K562 (cell line): Measurements from ENCODE around the gene PIGQ. TPM values are rescaled to one million over a fixed set of nuclear protein-coding genes. Genes with fewer than 3 reads are reported as not detected.

Experiments used
- ATAC-seq: fragments of 200-7000 bp; cut with Tn5 transposase; 3 replicates; pipeline ENCODE4 v1.9.1; 2020; ENCODE audit warnings: moderate library complexity
- BruUV-seq: library from RNA; stranded (reverse); fragments of 400-500 nt; replicated peaks from 2 replicates; lab custom pipeline; 2021; lab: Mats Ljungman, UMichigan
- CTCF ChIA-PET: fragments of 300-600 bp; formaldehyde crosslinking; extraction: SDS; loops from one replicate; lab custom pipeline; 2021; ENCODE audit warnings: low intra/inter-chr PET ratio; lab: Yijun Ruan, JAX
- POLR2A ChIA-PET: fragments of 300-600, 350-650 bp; sonication (Branson Sonifier 250); formaldehyde crosslinking; extraction: SDS; loops from one replicate; lab custom pipeline; 2021; ENCODE audit warnings: antibody characterized with exemption, inconsistent platforms; lab: Yijun Ruan, JAX
- DNase-seq, 4 experiments: peaks; one replicate each; pipeline versions ENCODE4 v3.0.0 to v3.0.0-alpha.2; 2011 to 2018; ENCODE audit warnings: low spot score in 3 of 4, mixed read lengths in 3 of 4; ENCODE audit errors: extremely low read depth in 1 of 4
- FAIRE-seq: peaks from 2 replicates; lab custom pipeline; 2011; peaks lifted over from hg19 to GRCh38; lab: Jason Lieb, UNC
- H2AFZ ChIP-seq: 2 replicates; pipeline ENCODE4 v1.6.0; 2011; ENCODE audit warnings: low read depth, low read length, control low read depth, inconsistent platforms
- H3K27ac ChIP-seq: fragments of 200-600 bp; 3 replicates; pipeline ENCODE4 v1.8.0; 2011; ENCODE audit warnings: low read depth, mild to moderate bottlenecking, control low read depth, inconsistent platforms, low read length, moderate library complexity, mixed read lengths; ENCODE audit errors: extremely low read depth
- H3K27me3 ChIP-seq, 2 experiments: fragments of 300-600 bp in 1 of 2; 2 replicates in 1 of 2; 3 replicates in 1 of 2; pipeline versions ENCODE4 v1.6.0 to v1.8.0; 2011; ENCODE audit warnings: inconsistent platforms in 2 of 2, low read length in 2 of 2, mild to moderate bottlenecking in 1 of 2, mixed read lengths in 1 of 2, moderate library complexity in 1 of 2; ENCODE audit not compliant: control insufficient read depth in 2 of 2, insufficient read depth in 2 of 2
- H3K36me3 ChIP-seq: fragments of 300-600 bp; 3 replicates; pipeline ENCODE4 v1.8.0; 2011; ENCODE audit warnings: mild to moderate bottlenecking, low read length, inconsistent platforms; ENCODE audit not compliant: control insufficient read depth, insufficient read depth
- H3K4me1 ChIP-seq, 2 experiments: fragments of 200-600 bp in 1 of 2; replicated peaks in 1 of 2; 2 replicates in 1 of 2; 3 replicates in 1 of 2; pipeline versions ENCODE4 v1.5.1 to v1.8.0; 2011; ENCODE audit warnings: inconsistent platforms in 2 of 2, low read length in 2 of 2, mild to moderate bottlenecking in 1 of 2, mixed read lengths in 1 of 2, moderate library complexity in 1 of 2; ENCODE audit not compliant: control insufficient read depth in 2 of 2, insufficient read depth in 2 of 2
- H3K4me2 ChIP-seq: 2 replicates; pipeline ENCODE4 v1.6.1; 2011; ENCODE audit warnings: low read length, control low read depth, inconsistent platforms, mixed read lengths; ENCODE audit not compliant: insufficient read depth
- H3K4me3 ChIP-seq: fragments of 200-600 bp; sonication (generic), shearing (Covaris generic); 2 replicates; pipeline ENCODE4 v1.5.1; 2016; ENCODE audit warnings: control low read depth, inconsistent platforms
- H3K79me2 ChIP-seq: fragments of 200-600 bp; 3 replicates; pipeline ENCODE4 v1.8.0; 2011; ENCODE audit warnings: low read length, inconsistent platforms; ENCODE audit not compliant: control insufficient read depth, insufficient read depth
- H3K9ac ChIP-seq, 2 experiments: 2 replicates each; pipeline versions ENCODE4 v1.6.0 to v1.6.1; 2011; ENCODE audit warnings: low read depth in 2 of 2, low read length in 2 of 2, control low read depth in 1 of 2, inconsistent platforms in 1 of 2, mild to moderate bottlenecking in 1 of 2, mixed read lengths in 1 of 2; ENCODE audit not compliant: insufficient read depth in 1 of 2
- H3K9me1 ChIP-seq: one replicate; pipeline ENCODE4 v1.6.0; 2011; ENCODE audit warnings: inconsistent platforms, mild to moderate bottlenecking, low read length, moderate library complexity; ENCODE audit not compliant: control insufficient read depth, insufficient read depth
- H3K9me3 ChIP-seq: replicated peaks from 2 replicates; pipeline ENCODE4 v1.5.1; 2011; ENCODE audit warnings: low read depth, low read length, inconsistent platforms; ENCODE audit not compliant: control insufficient read depth, insufficient read depth
- H4K20me1 ChIP-seq: replicated peaks from 2 replicates; pipeline ENCODE4 v1.6.1; 2011; ENCODE audit warnings: low read length, inconsistent platforms, mixed read lengths; ENCODE audit not compliant: control insufficient read depth, insufficient read depth
- CBX3 ChIP-seq, 2 experiments: IDR thresholded peaks; 1 replicate in 1 of 2; 2 replicates in 1 of 2; pipeline ENCODE4 v1.6.1; 2012; ENCODE audit warnings: inconsistent platforms in 2 of 2, low read length in 2 of 2, borderline replicate concordance in 1 of 2, control low read depth in 1 of 2
- HDGF ChIP-seq: fragments of 450-650 bp; IDR thresholded peaks from 2 replicates; pipeline ENCODE4 v1.6.1; 2016
- MTA3 ChIP-seq: fragments of 450-650 bp; formaldehyde crosslinking; IDR thresholded peaks from 2 replicates; pipeline ENCODE4 v1.6.1; 2017; ENCODE audit warnings: mild to moderate bottlenecking, borderline replicate concordance
- POLR2G ChIP-seq: fragments of 200-400 bp; formaldehyde crosslinking; IDR thresholded peaks from 2 replicates; pipeline ENCODE4 v1.6.1; 2017; ENCODE audit warnings: low read depth, mild to moderate bottlenecking, antibody characterized with exemption, low read length, moderate library complexity
- RUNX1 ChIP-seq: sonication (generic); IDR thresholded peaks from 2 replicates; pipeline ENCODE4 v1.6.1; 2016; ENCODE audit warnings: antibody characterized with exemption, low read depth
- ZNF197 ChIP-seq: fragments of 200-800 bp; sonication (Bioruptor generic); IDR thresholded peaks from 2 replicates; pipeline ENCODE4 v1.6.1; 2016; ENCODE audit warnings: low read depth, missing genetic modification characterization, missing compliant biosample characterization
- WGBS: fragments of 100-300 bp; shearing (Covaris generic); methylation state at CpG from one replicate; pipeline ENCODE4 v1.1.6; 2016; ENCODE audit warnings: low coverage, mixed read lengths; ENCODE audit not compliant: insufficient coverage; ENCODE audit errors: missing lambda C conversion rate; 5-methylcytosine and 5-hydroxymethylcytosine counted together
- in situ Hi-C: fragments of 300-500 bp; cut with MboI; formaldehyde crosslinking; loops from 4 replicates; pipeline ENCODE4 v1.15.0; 2018; ENCODE audit warnings: inconsistent platforms, mixed read lengths
- intact Hi-C: fragments of 100-400 bp; cut with micrococcal nuclease; formaldehyde crosslinking; loops from 2 replicates; pipeline ENCODE4 v1.14.2; 2022
- polyA plus RNA-seq, 8 experiments: library from polyadenylated mRNA; depleted of rRNA in 4 of 8; stranded (reverse) in 5 of 8; unstranded in 3 of 8; fragments of >200 nt; fragmentation: Nextera tagmentation in 2 of 8; fragmentation: Illumina TruSeq in 1 of 8; extraction: Ambion mirVana in 2 of 8; extraction: Trizol in 1 of 8; gene quantifications; 2 replicates each; pipeline versions ENCODE4 v1.2.1 to v1.2.3, GENCODE V29; 2011 to 2014; ENCODE audit warnings: inconsistent platforms in 1 of 8, missing spikeins in 1 of 8
- total RNA-seq, 7 experiments: library from RNA; depleted of rRNA in 6 of 7; stranded (reverse); fragments of >200 nt in 6 of 7; fragmentation: Illumina TruSeq in 2 of 7; extraction: Trizol in 2 of 7; gene quantifications; 2 replicates each; pipeline versions ENCODE4 v1.2.1 to v1.2.3, GENCODE V29; 2011 to 2021; ENCODE audit warnings: low replicate concordance in 1 of 7

The PIGQ gene
- total and polyA plus RNA-seq, 9 of the 15 experiments (the other 6 are each of a cell fraction or from before 2014, with no cell fraction given): 0.20 to 49.6 (median 11.7) TPM

GRCh38 chr16:534135-534534 is 35.6 kb upstream of the PIGQ start (continued):
- TF ChIP-seq MTA3: no peak
- no peak for TF ChIP-seq HDGF

- H3K9me3 ChIP-seq: no peaks in the 10 kb centered on the region
- no peak overlapping the region for H3K4me2 ChIP-seq
- peak; percentile 48 for TF ChIP-seq POLR2G
- no peak for TF ChIP-seq RUNX1
- no peak for TF ChIP-seq ZNF197 (CRISPR knock-in tag)
- TF ChIP-seq CBX3 (IDR thresholded peaks at IDR 0.05; ENCODE audit: borderline replicate concordance in 1 of 2, low read length in 2 of 2): no peak
- no peaks in the 10 kb centered on the region for H3K27me3 ChIP-seq
- ChIA-PET POLR2A (interaction anchor here (1.0 kb wide), 1 partner anchor 8 kb away, joined by 3 read pairs; no protein-coding TSS in a partner anchor), CTCF (no interaction called here)
- peaks cover 2 to 80% of the 10 kb centered on the region in 2 experiments; a peak in 4 of 5 replicates for H3K4me1 ChIP-seq
- WGBS: 95% methylated on average over 24 of the region's 27 CpGs
- peaks cover 12% of the 10 kb centered on the region for H3K9me1 ChIP-seq
- no TSS peak for BruUV-seq
- H3K27ac ChIP-seq: no peak overlapping the region; the same call in 2 of the 3 replicates
- FAIRE-seq (no peak), ATAC-seq (no peak; the same call in 2 of the 3 replicates), DNase-seq (no peak)
- H2AFZ ChIP-seq: no peak overlapping the region
- in situ Hi-C loops (no loop called here), intact Hi-C loops (no loop called here)
- peak overlapping the region in 1 of 2 experiments; percentile 88; a peak in 3 of 4 replicates for H3K9ac ChIP-seq
- H3K36me3 ChIP-seq: peaks cover 68% of the 10 kb centered on the region; the same call in 1 of the 3 replicates
- no peak overlapping the region for H3K4me3 ChIP-seq
- H4K20me1 ChIP-seq: peaks cover 14% of the 10 kb centered on the region
- peaks cover 96% of the 10 kb centered on the region for H3K79me2 ChIP-seq
Observed at GRCh38 chr16:534856-535445, 34.8 kb upstream of the PIGQ start.
